Measurements from ENCODE around the gene SLC7A5. TPM values are rescaled to one million over a fixed set of nuclear protein-coding genes. Genes with fewer than 3 reads are reported as not detected.

Gene SLC7A5
- total RNA-seq, 2 donors from 2014 or later: 374 to 588 TPM

- Histone ChIP-seq H3K36me3 (ENCODE audit: control insufficient read depth, insufficient read depth, low read length) (peaks cover 97% of the 10 kb centered on the region), H3K4me3 (ENCODE audit: low read length) (no peak overlapping the region), H3K27me3 (ENCODE audit: control insufficient read depth, insufficient read depth, low read length, poor library complexity, severe bottlenecking) (no peaks in the 10 kb centered on the region), H3K9ac (ENCODE audit: extremely low read depth, low read length, poor library complexity, severe bottlenecking) (no peak overlapping the region), H3K4me1 (ENCODE audit: control insufficient read depth, insufficient read depth, low read length) (no peaks in the 10 kb centered on the region), H3K9me3 (ENCODE audit: control insufficient read depth, low read length) (no peaks in the 10 kb centered on the region), H3K27ac (ENCODE audit: low read depth, low read length) (no peak overlapping the region)
- no peaks in the 10 kb centered on the region for H3K4me1 Mint-ChIP-seq
- H3K27ac Mint-ChIP-seq: no peak overlapping the region
- peaks cover 44% of the 10 kb centered on the region for H3K36me3 Mint-ChIP-seq (ENCODE audit: low read depth)
- no peak for TF ChIP-seq CTCF (conservative IDR thresholded peaks at IDR 0.05)
- H3K27me3 Mint-ChIP-seq (ENCODE audit: insufficient read depth): no peaks in the 10 kb centered on the region
- WGBS, 2 experiments (ENCODE audit: insufficient coverage in 1 of 2, insufficient read length in 1 of 2): 93 to 94% methylated on average over 9 to 21 of the region's 21 CpGs
- DNase-seq: no peak
- H3K9me3 Mint-ChIP-seq: no peaks in the 10 kb centered on the region
- H3K4me3 Mint-ChIP-seq: no peak overlapping the region
Measured at GRCh38 chr16:87837627-87838289, 31.5 kb downstream of the SLC7A5 start.

- Histone ChIP-seq H3K27ac (ENCODE audit: low read depth, low read length) (no peak overlapping the region), H3K9me3 (ENCODE audit: control insufficient read depth, low read length) (no peaks in the 10 kb centered on the region), H3K27me3 (ENCODE audit: control insufficient read depth, insufficient read depth, low read length, poor library complexity, severe bottlenecking) (no peaks in the 10 kb centered on the region), H3K36me3 (ENCODE audit: control insufficient read depth, insufficient read depth, low read length) (peaks cover 97% of the 10 kb centered on the region), H3K4me3 (ENCODE audit: low read length) (no peak overlapping the region), H3K4me1 (ENCODE audit: control insufficient read depth, insufficient read depth, low read length) (no peaks in the 10 kb centered on the region), H3K9ac (ENCODE audit: extremely low read depth, low read length, poor library complexity, severe bottlenecking) (no peak overlapping the region)
- Mint-ChIP-seq H3K9me3 (no peaks in the 10 kb centered on the region), H3K36me3 (ENCODE audit: low read depth) (peaks cover 41% of the 10 kb centered on the region), H3K27me3 (ENCODE audit: insufficient read depth) (no peaks in the 10 kb centered on the region), H3K27ac (no peak overlapping the region), H3K4me3 (no peak overlapping the region), H3K4me1 (no peaks in the 10 kb centered on the region)
- no peak for DNase-seq
- 93 to 96% methylated on average over 16 to 17 of the region's 17 CpGs for WGBS, 2 experiments (ENCODE audit: insufficient coverage in 1 of 2, insufficient read length in 1 of 2)
- no peak for TF ChIP-seq CTCF (conservative IDR thresholded peaks at IDR 0.05)
Measured at GRCh38 chr16:87836844-87837581, 32.3 kb downstream of the SLC7A5 start.

GRCh38 chr16:87836346-87836843 lies 32.9 kb downstream of the SLC7A5 start:
- H3K4me1 ChIP-seq (ENCODE audit: control insufficient read depth, insufficient read depth, low read length): no peaks in the 10 kb centered on the region
- Mint-ChIP-seq H3K4me3 (no peak overlapping the region), H3K27ac (peak overlapping the region; percentile 21), H3K27me3 (ENCODE audit: insufficient read depth) (no peaks in the 10 kb centered on the region), H3K36me3 (ENCODE audit: low read depth) (peaks cover 36% of the 10 kb centered on the region), H3K4me1 (no peaks in the 10 kb centered on the region), H3K9me3 (no peaks in the 10 kb centered on the region)
- H3K27ac ChIP-seq (ENCODE audit: low read depth, low read length): no peak overlapping the region
- H3K9me3 ChIP-seq (ENCODE audit: control insufficient read depth, low read length): no peaks in the 10 kb centered on the region
- no peak overlapping the region for H3K9ac ChIP-seq (ENCODE audit: extremely low read depth, low read length, poor library complexity, severe bottlenecking)
- peaks cover 97% of the 10 kb centered on the region for H3K36me3 ChIP-seq (ENCODE audit: control insufficient read depth, insufficient read depth, low read length)
- H3K4me3 ChIP-seq (ENCODE audit: low read length): no peak overlapping the region
- no peak for TF ChIP-seq CTCF (conservative IDR thresholded peaks at IDR 0.05)
- no peak for DNase-seq
- no peaks in the 10 kb centered on the region for H3K27me3 ChIP-seq (ENCODE audit: control insufficient read depth, insufficient read depth, low read length, poor library complexity, severe bottlenecking)
- WGBS, 2 experiments (ENCODE audit: insufficient coverage in 1 of 2, insufficient read length in 1 of 2): 92 to 97% methylated on average over 10 to 17 of the region's 17 CpGs
